ENCODE measurements around the gene COPG1.

- TF ChIP-seq CTCF (IDR thresholded peaks at IDR 0.05), result no peak
- no peak for TF ChIP-seq EZH2phosphoT487 (IDR thresholded peaks at IDR 0.05)
- TF ChIP-seq EZH2 (IDR thresholded peaks at IDR 0.05), result no peak
These were observed 15.0 kb upstream of the COPG1 start for GRCh38 chr3:129234441-129234840.

Data from neural progenitor cell (in vitro differentiated cells).